Psoas muscle (tissue), 8 donors: ENCODE data around the gene FGD3. TPM values are rescaled to one million over a fixed set of nuclear protein-coding genes. Genes with fewer than 3 reads are reported as not detected.

Source experiments
- ATAC-seq, 4 donors: fragments of 200-7000 bp; cut with Tn5 transposase; one replicate each; pipeline ENCODE4 v1.9.1; 2020; ENCODE audit warnings: moderate library complexity in 3 of 4, mild to moderate bottlenecking in 2 of 4
- DNase-seq, 2 donors: peaks; one replicate each; pipeline ENCODE4 v3.0.0-alpha.2; 2020
- H3K27ac ChIP-seq: fragments of 200-600 bp; one replicate; pipeline ENCODE4 v1.8.0; 2022
- H3K27me3 ChIP-seq, 3 donors: fragments of 200-600 bp in 1 of 3; one replicate each; pipeline versions ENCODE4 v1.6.1 to v1.8.0; 2013 to 2022; ENCODE audit warnings: low read length in 2 of 3, mild to moderate bottlenecking in 2 of 3, moderate library complexity in 1 of 3; ENCODE audit not compliant: insufficient read depth in 3 of 3
- H3K36me3 ChIP-seq, 2 donors: fragments of 200-600 bp in 1 of 2; one replicate each; pipeline versions ENCODE4 v1.6.1 to v1.8.0; 2013 to 2022; ENCODE audit warnings: low read depth in 1 of 2, mild to moderate bottlenecking in 1 of 2, moderate library complexity in 1 of 2; ENCODE audit not compliant: insufficient read depth in 1 of 2
- H3K4me1 ChIP-seq: fragments of 200-600 bp; one replicate; pipeline ENCODE4 v1.8.0; 2022
- H3K4me3 ChIP-seq: fragments of 200-600 bp; one replicate; pipeline ENCODE4 v1.8.0; 2022; ENCODE audit warnings: mild to moderate bottlenecking
- H3K9me3 ChIP-seq: fragments of 200-600 bp; one replicate; pipeline ENCODE4 v1.8.0; 2022
- CTCF ChIP-seq: fragments of 200-600 bp; IDR thresholded peaks from one replicate; pipeline ENCODE4 v1.8.0; 2022; ENCODE audit warnings: antibody characterized with exemption
- WGBS, 3 donors: extraction: QIAGEN DNeasy Blood & Tissue Kit; methylation state at CpG; one replicate each; pipeline versions ENCODE4 v1.1.6 to v1.1.7; 2013; 5-methylcytosine and 5-hydroxymethylcytosine counted together
- intact Hi-C, 2 donors: fragments of 100-400 bp; cut with DNase I; formaldehyde crosslinking; loops; one replicate each; pipeline versions ENCODE4 v1.11.0 to v1.14.2; 2022
- polyA plus RNA-seq, 3 donors: library from polyadenylated mRNA; stranded (reverse); fragments of 200-250 nt; gene quantifications; one replicate each; pipeline ENCODE4 v1.2.3, GENCODE V29; 2013
- total RNA-seq, 4 donors: library from RNA; stranded (reverse); fragmentation: NEBNext Ultra II Directional in 2 of 4; extraction: Animal tissue kit (Norgen Biotek cat#: 25700) in 2 of 4; gene quantifications; one replicate each; pipeline versions ENCODE4 v1.2.1 to v1.2.4, GENCODE V29; 2021 to 2023
- donor health status: healthy with polysubstance abuse.
- donor health status: DM: no; HTN: no; CAD: no; lungs with moderate emphysema.
- donor health status: Bipolar disorder and iron deficiency.
- donor health status: healthy.
- donor health status: DM: yes; HTN: yes; CAD: no.
- donor health status: DM: no; HTN: no; CAD: no.
- donor health status: DM: no; HTN: no; CAD: no.
- donor health status: DM: yes; HTN: yes; CAD: no.

The FGD3 gene
- total and polyA plus RNA-seq, 7 donors = 0.45 to 2.5 (median 1.2) TPM

GRCh38 chr9:92920437-92920836 lies 26.9 kb upstream of the FGD3 start:
- no peaks in the 10 kb centered on the region for H3K4me1 ChIP-seq
- H3K4me3 ChIP-seq = no peak overlapping the region
- no peak for TF ChIP-seq CTCF
- no peaks in the 10 kb centered on the region for H3K9me3 ChIP-seq
- ATAC-seq = no peak
- no peaks in the 10 kb centered on the region for H3K36me3 ChIP-seq
- DNase-seq = no peak
- intact Hi-C loops = no loop called here
- no peak overlapping the region for H3K27ac ChIP-seq
- WGBS, 3 donors = 95 to 100% (median 100%) methylated on average over 1 of the region's 1 CpG
- H3K27me3 ChIP-seq = peaks cover 0 to 5% (median 0%) of the 10 kb centered on the region in 3 donors

GRCh38 chr9:92931606-92932005 lies 15.7 kb upstream of the FGD3 start:
- H3K4me1 ChIP-seq = no peaks in the 10 kb centered on the region
- DNase-seq = no peak
- no peak for ATAC-seq
- intact Hi-C loops = no loop called here
- H3K27ac ChIP-seq = no peak overlapping the region
- no peak for TF ChIP-seq CTCF
- H3K36me3 ChIP-seq = no peaks in the 10 kb centered on the region
- H3K4me3 ChIP-seq = no peak overlapping the region
- WGBS, 3 donors = 54 to 61% (median 59%) methylated on average over 3 of the region's 3 CpGs
- H3K27me3 ChIP-seq = no peaks in the 10 kb centered on the region
- H3K9me3 ChIP-seq = no peaks in the 10 kb centered on the region

GRCh38 chr9:92934321-92934720 lies 13.0 kb upstream of the FGD3 start:
- no peak overlapping the region for H3K27ac ChIP-seq
- WGBS, 3 donors = 74 to 88% (median 75%) methylated on average over 1 of the region's 1 CpG
- no peak for TF ChIP-seq CTCF
- no peaks in the 10 kb centered on the region for H3K27me3 ChIP-seq
- H3K9me3 ChIP-seq = no peaks in the 10 kb centered on the region
- no peak for ATAC-seq
- no peaks in the 10 kb centered on the region for H3K4me1 ChIP-seq
- no peak overlapping the region for H3K4me3 ChIP-seq
- no peaks in the 10 kb centered on the region for H3K36me3 ChIP-seq
- no peak for DNase-seq
- intact Hi-C loops = no loop called here

- H3K27me3 ChIP-seq = no peaks in the 10 kb centered on the region
- ATAC-seq = no peak
- H3K36me3 ChIP-seq = no peaks in the 10 kb centered on the region
- H3K4me3 ChIP-seq = no peak overlapping the region
- intact Hi-C loops = no loop called here
- no peaks in the 10 kb centered on the region for H3K9me3 ChIP-seq
- WGBS, 3 donors = 59 to 83% (median 71%) methylated on average over 1 of the region's 1 CpG
- TF ChIP-seq CTCF = no peak
- peaks cover 5% of the 10 kb centered on the region for H3K4me1 ChIP-seq
- no peak for DNase-seq
- no peak overlapping the region for H3K27ac ChIP-seq
Measured at GRCh38 chr9:92938025-92938424, 9.3 kb upstream of the FGD3 start.

- no peak overlapping the region for H3K4me3 ChIP-seq
- intact Hi-C loops = no loop called here
- 64 to 74% (median 71%) methylated on average over 5 of the region's 5 CpGs for WGBS, 3 donors
- no peaks in the 10 kb centered on the region for H3K9me3 ChIP-seq
- H3K27me3 ChIP-seq = peaks cover 0 to 4% (median 0%) of the 10 kb centered on the region in 3 donors
- H3K4me1 ChIP-seq = peaks cover 5% of the 10 kb centered on the region
- H3K27ac ChIP-seq = no peak overlapping the region
- ATAC-seq (no peak), DNase-seq (no peak)
- no peaks in the 10 kb centered on the region for H3K36me3 ChIP-seq
- no peak for TF ChIP-seq CTCF
Measured at GRCh38 chr9:92941861-92942260, 5.5 kb upstream of the FGD3 start.
